Upper lobe of left lung (tissue), 6 donors: ENCODE data around the gene ARHGEF17. TPM values are rescaled to one million over a fixed set of nuclear protein-coding genes. Genes with fewer than 3 reads are reported as not detected.

Source experiments
- ATAC-seq, 2 donors: fragments of 200-7000 bp; cut with Tn5 transposase; one replicate each; pipeline ENCODE4 v1.9.1; 2022; ENCODE audit warnings: mild to moderate bottlenecking in 2 of 2, moderate library complexity in 2 of 2; ENCODE audit not compliant: low FRiP score in 2 of 2
- DNase-seq, 2 donors: peaks; one replicate each; pipeline ENCODE4 v3.0.0-alpha.2; 2019 to 2020
- H3K27ac ChIP-seq, 4 donors: fragments of 200-600 bp; sonication (generic); one replicate each; pipeline ENCODE4 v1.5.1; 2016 to 2019
- H3K27me3 ChIP-seq, 4 donors: fragments of 200-600 bp; sonication (generic); one replicate each; pipeline ENCODE4 v1.5.1; 2017 to 2019
- H3K36me3 ChIP-seq, 4 donors: fragments of 200-600 bp; sonication (generic); one replicate each; pipeline ENCODE4 v1.5.1; 2016 to 2019
- H3K4me1 ChIP-seq, 4 donors: fragments of 200-600 bp; sonication (generic); one replicate each; pipeline ENCODE4 v1.5.1; 2018 to 2019
- H3K4me3 ChIP-seq, 4 donors: fragments of 200-600 bp; sonication (generic); one replicate each; pipeline ENCODE4 v1.5.1; 2017 to 2019; ENCODE audit warnings: mild to moderate bottlenecking in 2 of 4, moderate library complexity in 1 of 4
- H3K9me3 ChIP-seq, 4 donors: fragments of 200-600 bp; sonication (generic); one replicate each; pipeline ENCODE4 v1.5.1; 2018 to 2019
- CTCF ChIP-seq, 6 experiments: fragments of 450-650 bp in 4 of 6; fragments of 200-600 bp in 2 of 6; sonication (generic) in 2 of 6; IDR thresholded peaks; one replicate each; pipeline ENCODE4 v1.5.1; 2016 to 2019; ENCODE audit warnings: antibody characterized with exemption in 6 of 6
- EP300 ChIP-seq, 4 donors: sonication (generic); formaldehyde crosslinking; IDR thresholded peaks; one replicate each; pipeline ENCODE4 v1.5.1; 2017; ENCODE audit warnings: antibody characterized with exemption in 4 of 4, control low read depth in 2 of 4
- POLR2A ChIP-seq, 4 donors: fragments of 450-650 bp; IDR thresholded peaks; one replicate each; pipeline ENCODE4 v1.5.1; 2016 to 2017; ENCODE audit warnings: antibody characterized with exemption in 4 of 4, mild to moderate bottlenecking in 2 of 4
- POLR2AphosphoS5 ChIP-seq, 2 donors: sonication (generic); formaldehyde crosslinking; IDR thresholded peaks; one replicate each; pipeline ENCODE4 v1.5.1; 2017; ENCODE audit warnings: antibody characterized with exemption in 2 of 2
- WGBS, 2 donors: methylation state at CpG; one replicate each; pipeline ENCODE4 v1.1.5; 2017 to 2018; 5-methylcytosine and 5-hydroxymethylcytosine counted together
- total RNA-seq, 6 donors: library from RNA; depleted of rRNA in 4 of 6; stranded (reverse); fragments of >200 nt in 4 of 6; gene quantifications; one replicate each; pipeline versions ENCODE4 v1.1.0 to v1.2.1, GENCODE V29; 2016 to 2021
- donor health status: DM: no; HTN: no; CAD: no; lungs with moderate emphysema.
- donor health status: DM: no; HTN: yes; CAD: no; lungs with severe emphysema.

Gene ARHGEF17
- total RNA-seq, 6 donors from 2014 or later: 48.1 to 140 (median 65.1) TPM

DNA sequence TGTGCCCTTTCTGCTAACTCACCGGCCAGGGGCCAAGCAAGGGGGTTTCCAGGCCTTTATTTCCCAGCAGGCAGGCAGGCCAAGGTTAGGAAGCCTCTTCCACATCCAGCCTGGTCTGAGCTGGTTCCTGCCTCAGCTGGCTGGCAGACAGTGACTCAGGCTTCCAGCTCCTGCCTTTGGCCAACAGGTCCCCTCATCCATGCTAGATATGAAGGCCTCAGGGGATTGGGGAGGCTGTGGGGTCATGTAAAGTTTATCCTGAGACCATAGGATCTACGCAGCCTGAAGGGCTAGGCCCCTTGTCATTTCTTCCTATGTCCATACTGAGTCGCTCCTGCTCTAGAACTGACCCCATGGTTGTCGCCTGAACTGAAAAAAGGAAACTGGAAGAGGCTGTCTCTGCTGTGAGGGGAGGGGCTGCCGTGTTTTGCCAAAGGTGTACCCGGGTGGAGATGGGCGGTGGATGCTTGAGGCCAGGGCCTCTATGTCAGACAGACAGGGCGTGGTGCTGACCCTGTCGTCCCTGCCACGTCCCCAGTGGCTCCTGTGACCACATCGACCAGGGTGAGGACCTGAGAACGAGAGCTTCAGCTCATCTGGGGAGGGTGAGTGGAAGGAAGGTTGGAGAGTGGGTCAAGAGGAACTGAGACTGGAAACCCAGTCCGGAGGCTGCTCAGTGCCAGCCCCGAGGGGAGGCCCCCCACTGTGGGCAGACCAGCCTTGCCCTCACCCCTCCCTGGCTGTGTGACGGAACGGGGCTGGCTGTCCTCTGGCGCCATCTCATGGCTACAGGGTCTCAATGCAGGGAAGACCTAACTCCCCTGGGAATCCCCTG is 19.0 kb upstream of the ARHGEF17 start:
- Histone ChIP-seq H3K27ac (peak overlapping the region; percentile 46 to 79 (median 75)), H3K4me3 (peak overlapping the region in 2 of 4 donors; percentile 18 to 30), H3K36me3 (no peaks in the 10 kb centered on the region), H3K27me3 (no peaks in the 10 kb centered on the region), H3K4me1 (peaks cover 25 to 28% (median 27%) of the 10 kb centered on the region in 4 donors), H3K9me3 (no peaks in the 10 kb centered on the region)
- DNase-seq (peak; percentile 85), ATAC-seq (peak; percentile 89 to 90)
- TF ChIP-seq EP300 (IDR thresholded peaks at IDR 0.05) (peak in 1 of 4 donors; percentile 28), POLR2A (IDR thresholded peaks at IDR 0.05) (peak in 1 of 4 donors; percentile 22), POLR2AphosphoS5 (IDR thresholded peaks at IDR 0.05) (peak in 1 of 2 donors; percentile 47), CTCF (IDR thresholded peaks at IDR 0.05) (peak; percentile 85 to 95 (median 92))
- 24 to 32% methylated on average over 11 to 12 of the region's 17 CpGs for WGBS, 2 donors

DNA sequence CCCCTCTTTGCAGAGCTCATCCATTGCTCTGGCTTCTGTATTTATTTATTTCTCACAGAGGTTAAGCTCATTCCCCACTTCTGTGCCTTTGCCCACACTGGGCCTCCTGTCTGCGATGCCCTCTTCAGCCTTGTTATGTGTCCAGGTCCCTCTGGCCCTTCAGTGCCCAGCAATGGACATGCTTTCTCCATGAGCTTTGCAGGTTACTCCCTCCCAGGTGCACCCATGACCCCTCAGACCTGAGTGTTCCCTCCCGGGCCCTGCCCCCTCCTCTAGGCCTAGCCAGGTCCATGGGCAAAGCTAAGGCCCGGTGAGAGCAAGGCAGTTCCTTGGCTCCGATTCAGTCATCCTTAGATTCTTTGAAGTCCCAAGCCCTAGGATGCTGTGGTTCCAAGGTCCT is 17.5 kb upstream of the ARHGEF17 start:
- no peak for DNase-seq
- peaks cover 25 to 28% (median 27%) of the 10 kb centered on the region in 4 donors for H3K4me1 ChIP-seq
- 87 to 90% methylated on average over 4 of the region's 4 CpGs for WGBS, 2 donors
- no peaks in the 10 kb centered on the region for H3K9me3 ChIP-seq
- no peak for ATAC-seq
- no peaks in the 10 kb centered on the region for H3K36me3 ChIP-seq
- no peaks in the 10 kb centered on the region for H3K27me3 ChIP-seq
- TF ChIP-seq POLR2AphosphoS5 (IDR thresholded peaks at IDR 0.05) (no peak), POLR2A (IDR thresholded peaks at IDR 0.05) (no peak)
- H3K27ac ChIP-seq: no peak overlapping the region
- no peak overlapping the region for H3K4me3 ChIP-seq

DNA sequence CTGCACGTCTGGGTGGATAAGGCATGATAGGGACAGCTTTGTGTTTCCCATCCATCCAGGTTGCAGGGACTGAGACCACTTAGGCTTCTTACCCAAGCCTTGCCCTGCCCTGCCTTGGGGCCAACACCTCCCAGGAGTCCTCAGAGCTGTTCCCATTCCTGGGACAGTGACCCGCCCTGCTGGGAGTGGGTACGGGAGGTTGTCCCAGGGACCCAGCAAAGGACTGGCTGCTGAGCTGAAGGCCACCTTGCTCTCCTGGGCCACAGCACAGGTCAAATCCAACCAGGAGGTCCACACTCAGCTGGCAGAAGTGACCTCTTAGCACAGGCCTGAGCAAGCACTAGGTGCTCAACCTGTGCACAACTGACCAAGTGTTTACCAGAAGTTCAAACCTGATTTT is 16.9 kb upstream of the ARHGEF17 start:
- Histone ChIP-seq H3K27me3 (no peaks in the 10 kb centered on the region), H3K4me1 (peaks cover 25 to 28% (median 27%) of the 10 kb centered on the region in 4 donors), H3K4me3 (no peak overlapping the region), H3K9me3 (no peaks in the 10 kb centered on the region), H3K36me3 (no peaks in the 10 kb centered on the region), H3K27ac (no peak overlapping the region)
- 96 to 100% methylated on average over 2 to 3 of the region's 3 CpGs for WGBS, 2 donors
- DNase-seq (no peak), ATAC-seq (no peak)
- no peak for TF ChIP-seq POLR2A (IDR thresholded peaks at IDR 0.05)
- TF ChIP-seq POLR2AphosphoS5 (IDR thresholded peaks at IDR 0.05): no peak
- no peak for TF ChIP-seq EP300 (IDR thresholded peaks at IDR 0.05)
- no peak for TF ChIP-seq CTCF (IDR thresholded peaks at IDR 0.05)

- Histone ChIP-seq H3K27ac (no peak overlapping the region), H3K9me3 (no peaks in the 10 kb centered on the region), H3K4me3 (no peak overlapping the region), H3K27me3 (no peaks in the 10 kb centered on the region), H3K4me1 (peaks cover 25 to 28% (median 27%) of the 10 kb centered on the region in 4 donors), H3K36me3 (no peaks in the 10 kb centered on the region)
- ATAC-seq (no peak), DNase-seq (no peak)
- no peak for TF ChIP-seq POLR2AphosphoS5 (IDR thresholded peaks at IDR 0.05)
- TF ChIP-seq EP300 (IDR thresholded peaks at IDR 0.05): no peak
- TF ChIP-seq POLR2A (IDR thresholded peaks at IDR 0.05): no peak
- no peak for TF ChIP-seq CTCF (IDR thresholded peaks at IDR 0.05)
- WGBS, 2 donors: 85 to 88% methylated on average over 12 of the region's 12 CpGs
Observed at GRCh38 chr11:73291781-73292524, 16.1 kb upstream of the ARHGEF17 start.

GRCh38 chr11:73292525-73292894 is 15.6 kb upstream of the ARHGEF17 start:
- Histone ChIP-seq H3K27me3 (no peaks in the 10 kb centered on the region), H3K27ac (no peak overlapping the region), H3K4me3 (no peak overlapping the region), H3K4me1 (peaks cover 24% of the 10 kb centered on the region in 4 donors), H3K36me3 (no peaks in the 10 kb centered on the region), H3K9me3 (no peaks in the 10 kb centered on the region)
- 45 to 58% methylated on average over 5 of the region's 5 CpGs for WGBS, 2 donors
- DNase-seq (no peak), ATAC-seq (no peak)
- TF ChIP-seq POLR2AphosphoS5 (IDR thresholded peaks at IDR 0.05) (no peak), EP300 (IDR thresholded peaks at IDR 0.05) (no peak), POLR2A (IDR thresholded peaks at IDR 0.05) (no peak)
